B cell (primary cell): ENCODE data around the gene RABGAP1L.

Experiments used
- CTCF ChIP-seq: fragments of 200-600 bp; IDR thresholded peaks from one replicate; pipeline ENCODE4 v1.8.0; 2022; ENCODE audit warnings: antibody characterized with exemption, mild to moderate bottlenecking
- EZH2 ChIP-seq: IDR thresholded peaks from 2 replicates; pipeline ENCODE4 v1.6.1; 2012; ENCODE audit warnings: borderline replicate concordance, low read depth, mild to moderate bottlenecking, moderate library complexity, low read length; ENCODE audit not compliant: insufficient read depth, poor library complexity, severe bottlenecking

GRCh38 chr1:174200746-174201145, 41.4 kb downstream of the RABGAP1L start:
- TF ChIP-seq CTCF (no peak), EZH2 (no peak)
